ENCODE data around the gene IRS1. TPM values are rescaled to one million over a fixed set of nuclear protein-coding genes. Genes with fewer than 3 reads are reported as not detected.

The IRS1 gene
- polyA plus RNA-seq, 1 donor: 18.1 TPM

GRCh38 chr2:226791056-226791486, 8.5 kb downstream of the IRS1 start:
- DNase-seq: peak; percentile 68

GRCh38 chr2:226790431-226790830, 9.2 kb downstream of the IRS1 start:
- no peak for DNase-seq

GRCh38 chr2:226790011-226790410, 9.6 kb downstream of the IRS1 start:
- DNase-seq: no peak

DNA sequence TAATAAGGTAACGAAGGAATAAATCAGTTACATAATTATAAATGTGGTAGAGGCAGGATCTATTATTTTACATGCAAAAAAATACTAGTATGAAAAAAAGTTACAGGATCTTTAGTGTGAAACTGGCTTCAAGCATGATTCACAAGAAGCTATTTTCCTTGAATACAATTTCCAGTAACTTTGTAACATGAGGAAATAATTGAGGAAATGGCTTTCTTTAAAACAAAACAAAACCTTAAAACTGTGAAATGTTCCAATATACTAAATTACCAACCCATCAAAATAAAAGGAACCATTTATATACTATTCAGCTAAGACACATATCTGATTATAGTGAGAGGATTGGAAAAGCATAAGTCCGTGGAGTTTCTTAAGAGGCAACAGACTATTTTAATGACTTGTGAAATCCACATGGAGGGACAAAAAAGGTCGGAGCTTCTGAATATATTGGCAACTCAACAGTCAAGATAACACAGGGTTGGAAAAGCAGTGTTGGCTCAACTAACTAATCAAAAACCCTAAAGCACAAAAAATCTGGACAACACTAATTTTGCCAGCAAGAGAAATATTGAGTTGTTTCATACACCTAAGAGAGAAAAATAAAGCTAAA, 10.6 kb downstream of the IRS1 start:
- DNase-seq: no peak

GRCh38 chr2:226788064-226788463, 11.6 kb downstream of the IRS1 start:
- DNase-seq: no peak

GRCh38 chr2:226783885-226784284, 15.7 kb downstream of the IRS1 start:
- DNase-seq: no peak

GRCh38 chr2:226782092-226782713, 17.4 kb downstream of the IRS1 start:
- DNase-seq: no peak

- no peak for DNase-seq
These were observed 19.2 kb downstream of the IRS1 start for GRCh38 chr2:226780431-226780830.

GRCh38 chr2:226777611-226778010, 22.0 kb downstream of the IRS1 start:
- no peak for DNase-seq

DNA sequence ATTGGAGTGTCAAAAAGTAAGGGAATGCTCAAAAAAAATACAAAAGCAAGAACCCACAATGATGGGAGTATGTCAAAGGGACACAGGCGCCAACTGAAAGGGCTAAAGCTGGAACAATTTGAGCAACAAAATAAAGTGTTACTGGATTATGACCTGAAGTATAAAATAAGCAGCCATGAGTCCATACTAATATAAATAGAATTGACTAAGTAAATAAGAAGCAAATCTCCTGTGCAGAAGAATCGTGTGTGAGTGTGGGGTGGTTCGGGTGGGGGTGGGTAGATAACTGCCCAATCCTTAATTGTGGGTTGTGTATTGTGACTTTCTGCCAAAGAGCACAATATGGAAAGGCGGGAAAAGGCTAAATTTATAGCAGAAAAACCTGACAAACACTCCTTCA, 23.5 kb downstream of the IRS1 start:
- no peak for DNase-seq

GRCh38 chr2:226775032-226775509, 24.5 kb downstream of the IRS1 start:
- DNase-seq: no peak

- no peak for DNase-seq
These were observed 26.3 kb downstream of the IRS1 start for GRCh38 chr2:226773291-226773690.

- no peak for DNase-seq
These were observed 27.0 kb downstream of the IRS1 start for GRCh38 chr2:226772389-226773179.

GRCh38 chr2:226771067-226771466, 28.6 kb downstream of the IRS1 start:
- no peak for DNase-seq

DNA sequence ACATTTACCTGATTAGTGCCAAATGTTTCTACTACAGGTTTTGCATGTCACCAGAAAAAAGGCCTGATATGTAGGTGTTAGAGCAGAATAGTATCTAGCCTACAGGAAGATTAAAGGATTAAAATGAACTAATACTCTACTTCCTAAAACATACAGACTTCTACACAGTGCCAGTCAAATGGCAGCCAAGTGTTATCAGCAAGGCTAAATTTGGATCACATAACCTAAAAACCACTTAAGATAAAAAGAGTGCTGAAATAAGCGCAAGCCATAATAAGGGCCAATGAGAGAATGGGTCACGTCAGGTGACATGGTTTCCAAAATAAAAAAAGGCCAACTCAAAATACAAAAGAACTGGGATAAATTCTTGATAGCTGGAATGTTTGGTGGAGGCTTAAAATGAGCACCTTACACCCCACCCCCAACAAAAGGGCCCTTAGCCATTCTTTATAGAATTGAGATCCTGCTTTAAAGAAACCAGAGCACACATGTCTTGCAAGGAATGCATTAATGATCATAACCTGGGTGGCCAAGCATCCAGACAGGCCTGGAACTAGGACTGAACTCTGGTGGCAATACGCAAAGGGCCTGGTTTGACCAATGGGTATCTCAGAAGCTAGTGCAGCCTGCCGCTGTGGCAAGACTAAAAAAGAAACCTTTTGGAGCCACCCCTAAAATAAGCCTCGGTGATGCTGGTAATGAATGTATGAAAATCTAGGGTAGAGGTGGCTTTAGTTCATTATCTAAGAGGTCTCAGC, 32.4 kb downstream of the IRS1 start:
- no peak for DNase-seq

GRCh38 chr2:226766352-226767055, 33.1 kb downstream of the IRS1 start:
- no peak for DNase-seq

- no peak for DNase-seq
These were observed 36.3 kb downstream of the IRS1 start for GRCh38 chr2:226763320-226763719.

DNA sequence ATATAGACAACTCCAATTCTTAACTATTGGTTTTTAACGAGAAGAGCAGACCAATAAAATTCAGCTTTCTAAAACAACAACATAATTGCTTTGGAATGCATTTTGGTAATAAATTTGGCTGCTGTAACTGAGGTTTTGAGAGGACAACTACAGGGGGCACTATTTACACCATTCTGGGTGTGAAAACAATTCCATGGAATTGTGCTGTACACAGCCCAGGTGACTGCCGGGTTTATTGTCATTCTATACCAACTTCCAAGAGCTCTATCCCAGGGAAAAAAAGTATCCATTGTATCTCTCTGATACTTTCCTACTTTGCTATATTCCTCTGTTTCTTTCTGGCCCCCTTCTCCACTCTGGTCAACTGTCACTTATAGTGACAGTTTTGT, 38.4 kb downstream of the IRS1 start:
- DNase-seq: no peak

DNA sequence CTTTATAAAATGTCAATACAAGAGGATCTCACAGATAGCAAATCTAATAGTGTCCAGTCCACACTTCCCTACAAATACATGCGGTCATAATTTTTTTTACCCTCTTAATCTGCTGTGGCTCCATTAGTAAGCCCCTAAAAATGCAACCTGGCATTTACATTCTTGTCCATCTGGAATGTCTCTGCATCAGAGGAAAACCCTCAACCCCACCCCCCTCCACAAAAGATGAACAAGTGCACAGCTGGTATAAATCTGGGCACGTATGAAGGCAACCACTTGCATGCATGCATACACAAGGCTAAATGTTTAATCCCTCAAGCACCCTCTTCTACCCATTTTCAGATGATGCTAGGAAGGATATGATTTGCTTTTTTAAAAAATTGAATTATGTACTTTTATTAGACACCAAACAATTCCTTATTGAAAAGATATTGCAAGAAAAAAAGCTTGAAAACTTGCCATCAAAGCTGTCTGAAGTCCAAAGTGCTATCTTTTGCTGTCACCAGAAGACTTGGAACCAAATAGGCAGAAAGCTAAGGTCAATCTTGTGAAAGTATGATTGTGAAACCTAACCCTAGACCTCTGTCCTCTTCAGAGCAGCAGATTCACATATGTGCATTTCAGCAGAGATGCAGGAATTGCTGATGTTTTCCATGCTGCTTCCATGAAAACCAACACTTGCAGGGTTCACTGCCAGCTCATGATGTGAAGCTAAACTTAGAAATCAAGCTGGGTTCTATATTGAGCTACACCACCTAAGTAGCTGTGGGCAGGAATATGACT, 39.0 kb downstream of the IRS1 start:
- DNase-seq: no peak

DNA sequence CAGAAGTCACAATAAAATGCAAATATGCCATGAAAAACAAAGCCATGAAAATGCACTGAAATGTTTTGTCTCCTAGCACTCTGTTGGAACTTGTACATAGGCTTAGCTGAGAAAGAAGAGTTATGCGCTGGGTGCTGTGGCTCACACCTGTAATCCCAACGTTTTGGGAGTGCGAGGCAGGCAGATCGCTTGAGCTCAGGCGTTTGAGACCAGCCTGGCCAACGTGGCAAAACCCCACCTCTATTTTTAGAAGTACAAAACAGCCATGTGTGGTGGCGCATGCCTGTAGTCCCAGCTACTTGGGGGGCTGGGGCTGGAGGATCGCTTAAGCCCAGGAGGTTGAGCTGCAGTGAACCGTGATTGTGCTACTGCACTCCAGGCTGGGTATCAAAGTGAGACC, 39.9 kb downstream of the IRS1 start:
- no peak for DNase-seq

GRCh38 chr2:226758921-226759640, 40.5 kb downstream of the IRS1 start:
- peak; percentile 58 for DNase-seq

Data from hindlimb muscle (tissue), 1 donor.